Uterus (tissue), 4 donors: ENCODE results near the gene RPS5. TPM values are rescaled to one million over a fixed set of nuclear protein-coding genes. Genes with fewer than 3 reads are reported as not detected.

Experiments
- DNase-seq, 2 donors: peaks; one replicate each; pipeline ENCODE4 v3.0.0-alpha.2; 2019 to 2020
- H3K27ac ChIP-seq, 2 donors: fragments of 200-600 bp; sonication (generic); 1 replicate in 1 of 2; 2 replicates in 1 of 2; pipeline ENCODE4 v1.5.1; 2016 to 2018
- H3K27me3 ChIP-seq, 2 donors: fragments of 200-600 bp; sonication (generic); one replicate each; pipeline ENCODE4 v1.5.1; 2018 to 2019; ENCODE audit warnings: control low read depth in 1 of 2
- H3K36me3 ChIP-seq, 2 donors: fragments of 200-600 bp; sonication (generic); one replicate each; pipeline ENCODE4 v1.5.1; 2019; ENCODE audit warnings: control low read depth in 1 of 2
- H3K4me1 ChIP-seq, 2 donors: fragments of 200-600 bp; sonication (generic); one replicate each; pipeline ENCODE4 v1.5.1; 2018 to 2019; ENCODE audit warnings: control low read depth in 1 of 2
- H3K4me3 ChIP-seq, 2 donors: fragments of 200-600 bp; sonication (generic); 1 replicate in 1 of 2; 2 replicates in 1 of 2; pipeline ENCODE4 v1.5.1; 2018 to 2019; ENCODE audit warnings: mild to moderate bottlenecking in 1 of 2
- H3K9me3 ChIP-seq, 2 donors: fragments of 200-600 bp; sonication (generic); one replicate each; pipeline ENCODE4 v1.5.1; 2019; ENCODE audit warnings: control low read depth in 1 of 2
- POLR2A ChIP-seq, 2 donors: fragments of 450-650 bp; IDR thresholded peaks; one replicate each; pipeline ENCODE4 v1.6.1; 2016; ENCODE audit warnings: antibody characterized with exemption in 2 of 2, mild to moderate bottlenecking in 1 of 2, moderate library complexity in 1 of 2
- intact Hi-C: fragments of 100-400 bp; cut with DNase I; formaldehyde crosslinking; loops from one replicate; pipeline ENCODE4 v1.15.1; 2023; ENCODE audit warnings: low total_unique reads
- total RNA-seq, 4 donors: library from RNA; depleted of rRNA in 3 of 4; stranded (reverse); fragments of >200 nt in 3 of 4; gene quantifications; one replicate each; pipeline versions ENCODE4 v1.1.0 to v1.2.4, GENCODE V29; 2014 to 2023
- TF ChIP-seq, protein P1 (sequence below), 4 experiments: fragments of 200-600 bp in 2 of 4; fragments of 450-650 bp in 2 of 4; sonication (generic) in 2 of 4; IDR thresholded peaks; one replicate each; pipeline ENCODE4 v1.5.1; 2016 to 2019; ENCODE audit warnings: antibody characterized with exemption in 4 of 4, mild to moderate bottlenecking in 2 of 4, moderate library complexity in 1 of 4
- donor health status: DM: yes; HTN: yes; CAD: no.

Gene RPS5
- total RNA-seq, 4 donors from 2014 or later: 1,103 to 4,958 (median 2,770) TPM

DNA sequence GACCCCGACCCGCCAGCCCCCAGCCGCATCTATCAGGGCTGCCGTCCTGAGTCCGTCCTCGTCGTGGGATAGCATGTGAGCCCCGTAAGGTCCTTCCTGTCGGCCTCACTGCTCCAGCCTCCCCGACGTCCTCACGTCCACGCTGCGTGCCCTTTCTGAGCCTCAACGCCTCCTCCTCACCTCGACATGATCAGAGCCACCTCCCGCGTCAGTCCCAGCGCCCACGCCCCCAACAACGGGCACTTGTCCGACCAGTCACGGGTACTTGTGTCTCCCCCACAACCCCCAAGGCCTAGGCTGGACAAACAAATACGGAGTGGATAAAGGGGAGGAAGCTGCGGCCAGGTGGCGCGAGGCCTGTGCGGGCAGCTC is 25.2 kb upstream of the RPS5 start:
- peaks cover 0 to 4% of the 10 kb centered on the region in 2 donors for H3K4me1 ChIP-seq
- DNase-seq: peak in 1 of 2 donors; percentile 53

DNA sequence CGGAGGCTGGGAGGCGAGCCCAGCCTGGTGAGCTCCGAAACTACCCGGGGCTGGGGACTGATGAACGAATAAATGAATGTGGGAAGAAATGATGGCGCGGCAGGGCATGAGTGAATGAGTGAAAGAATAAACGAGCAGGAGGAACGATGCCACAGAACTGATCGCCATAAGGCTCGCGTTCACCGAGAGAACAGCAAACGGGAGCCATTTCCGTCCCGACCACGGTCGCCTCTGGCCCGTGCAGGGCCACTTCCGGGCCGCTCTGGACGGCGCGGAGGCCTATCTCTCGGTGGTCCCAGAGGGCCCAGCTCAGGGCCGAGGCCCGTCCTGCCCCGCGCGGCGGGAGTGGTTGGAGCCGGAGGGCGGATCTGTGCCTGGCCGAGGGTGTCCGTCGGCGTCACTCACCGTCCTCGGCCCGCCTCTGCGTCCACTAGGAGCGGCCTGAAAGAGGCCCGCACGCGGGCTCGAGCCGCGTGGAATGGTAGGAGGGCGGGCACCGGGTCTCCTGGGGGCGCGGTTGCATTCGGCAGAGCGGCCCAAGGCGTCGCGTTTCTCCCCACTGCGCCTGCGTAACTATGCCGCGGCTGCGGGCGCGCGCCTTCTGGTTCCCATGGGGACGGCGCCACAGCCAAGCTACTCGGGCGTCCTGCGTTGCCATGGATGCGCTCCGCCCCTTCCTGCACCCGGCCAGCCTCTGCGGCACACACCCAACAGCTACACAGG is 24.6 kb upstream of the RPS5 start, which contains the start of gene ZNF497:
TSS of gene ZNF497 (minus strand) at position 480 of the 723 bp plus-strand sequence. CDS start 5,116 bp downstream, outside the sequence.
- peak within 1 kb of the TSS; percentile 73 to 93 for H3K27ac ChIP-seq
- H3K27me3 ChIP-seq: no peaks in the 10 kb centered on the region
- H3K4me3 ChIP-seq: peak within 1 kb of the TSS; percentile 56 to 61
- H3K4me1 ChIP-seq: no peaks in the 10 kb centered on the region
- TF ChIP-seq, protein P1, sequence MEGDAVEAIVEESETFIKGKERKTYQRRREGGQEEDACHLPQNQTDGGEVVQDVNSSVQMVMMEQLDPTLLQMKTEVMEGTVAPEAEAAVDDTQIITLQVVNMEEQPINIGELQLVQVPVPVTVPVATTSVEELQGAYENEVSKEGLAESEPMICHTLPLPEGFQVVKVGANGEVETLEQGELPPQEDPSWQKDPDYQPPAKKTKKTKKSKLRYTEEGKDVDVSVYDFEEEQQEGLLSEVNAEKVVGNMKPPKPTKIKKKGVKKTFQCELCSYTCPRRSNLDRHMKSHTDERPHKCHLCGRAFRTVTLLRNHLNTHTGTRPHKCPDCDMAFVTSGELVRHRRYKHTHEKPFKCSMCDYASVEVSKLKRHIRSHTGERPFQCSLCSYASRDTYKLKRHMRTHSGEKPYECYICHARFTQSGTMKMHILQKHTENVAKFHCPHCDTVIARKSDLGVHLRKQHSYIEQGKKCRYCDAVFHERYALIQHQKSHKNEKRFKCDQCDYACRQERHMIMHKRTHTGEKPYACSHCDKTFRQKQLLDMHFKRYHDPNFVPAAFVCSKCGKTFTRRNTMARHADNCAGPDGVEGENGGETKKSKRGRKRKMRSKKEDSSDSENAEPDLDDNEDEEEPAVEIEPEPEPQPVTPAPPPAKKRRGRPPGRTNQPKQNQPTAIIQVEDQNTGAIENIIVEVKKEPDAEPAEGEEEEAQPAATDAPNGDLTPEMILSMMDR (IDR thresholded peaks at IDR 0.05): peak in 2 of 4 experiments; percentile 10 to 26
- TF ChIP-seq POLR2A (IDR thresholded peaks at IDR 0.05): peak in 1 of 2 donors; percentile 78
- H3K9me3 ChIP-seq: no peaks in the 10 kb centered on the region
- DNase-seq: peak; percentile 94 to 96
- no peaks in the 10 kb centered on the region for H3K36me3 ChIP-seq
- intact Hi-C loops: no loop called here

More for the DNA sequence above, 25.2 kb upstream of the RPS5 start:
- Histone ChIP-seq H3K36me3 (no peaks in the 10 kb centered on the region), H3K4me3 (peak overlapping the region; percentile 56 to 61), H3K27me3 (no peaks in the 10 kb centered on the region), H3K27ac (peak overlapping the region; percentile 73 to 93), H3K9me3 (no peaks in the 10 kb centered on the region)
- TF ChIP-seq POLR2A (IDR thresholded peaks at IDR 0.05): no peak
- TF ChIP-seq, protein P1 (IDR thresholded peaks at IDR 0.05): no peak
- intact Hi-C loops: no loop called here

DNA sequence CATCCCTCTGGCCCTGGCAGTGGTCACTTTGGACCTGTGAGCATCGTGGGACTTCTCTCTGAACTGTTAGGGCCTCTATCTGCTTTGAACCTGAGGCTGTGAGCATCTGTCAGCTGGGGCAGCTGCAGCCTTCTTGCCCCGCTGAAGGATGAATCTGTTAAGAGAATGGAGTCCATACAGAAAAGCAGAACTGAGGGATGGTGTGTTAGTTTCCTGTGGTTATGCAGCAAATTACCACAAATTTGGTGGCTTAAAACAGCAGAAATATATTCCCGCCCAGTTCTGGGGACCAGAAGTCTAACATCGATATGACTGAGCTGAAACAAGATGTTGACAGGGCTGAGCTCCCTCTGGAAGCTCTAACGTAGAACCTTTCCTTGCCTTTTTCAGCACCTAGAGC is 22.9 kb upstream of the RPS5 start:
- Histone ChIP-seq H3K4me3 (no peak overlapping the region), H3K27me3 (no peaks in the 10 kb centered on the region), H3K27ac (no peak overlapping the region), H3K36me3 (no peaks in the 10 kb centered on the region), H3K9me3 (no peaks in the 10 kb centered on the region), H3K4me1 (no peaks in the 10 kb centered on the region)
- no peak for DNase-seq
- intact Hi-C loops: no loop called here
- TF ChIP-seq POLR2A (IDR thresholded peaks at IDR 0.05): no peak
- TF ChIP-seq, protein P1 (IDR thresholded peaks at IDR 0.05): no peak

DNA sequence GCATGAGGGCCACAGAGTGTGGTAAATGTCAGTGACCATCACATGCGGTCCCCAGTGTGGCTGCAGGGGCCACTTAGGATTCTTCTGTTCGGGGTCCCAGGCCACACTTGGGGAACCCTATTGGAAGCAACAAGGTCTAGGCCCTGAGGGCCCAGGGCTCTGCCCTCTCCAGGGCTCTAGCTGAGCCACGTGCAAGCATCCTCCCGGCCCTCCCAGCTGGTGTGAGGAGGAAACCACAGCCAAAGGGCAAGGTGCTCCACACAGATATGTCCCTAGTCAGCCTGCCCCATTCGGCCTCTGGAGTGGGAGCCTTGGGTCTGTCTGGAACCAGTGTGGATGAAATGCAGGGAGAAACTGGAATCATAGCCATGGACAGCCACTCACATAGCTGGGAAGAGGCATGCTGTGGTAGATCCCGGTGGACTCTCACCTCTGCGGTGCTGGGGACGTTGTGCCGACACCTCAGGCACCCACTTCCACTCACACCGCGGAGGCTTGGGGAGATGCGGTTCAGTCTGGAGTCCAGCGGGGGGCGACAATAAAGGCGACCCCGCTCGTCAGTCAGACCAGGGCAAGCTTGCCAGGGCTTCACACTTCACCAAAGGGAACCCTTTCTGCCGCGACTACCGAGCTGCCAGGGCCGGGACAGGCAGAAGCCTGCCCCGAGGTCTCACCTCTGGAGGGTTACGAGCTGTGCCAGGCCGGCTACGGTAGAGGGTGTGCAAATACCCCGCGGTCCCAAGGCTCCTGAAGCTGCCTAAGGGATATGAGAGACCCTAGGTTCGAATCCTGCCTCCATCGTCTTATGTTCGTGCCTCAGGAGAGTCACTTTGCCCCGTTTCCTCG is 20.3 kb upstream of the RPS5 start:
- Histone ChIP-seq H3K36me3 (no peaks in the 10 kb centered on the region), H3K4me1 (no peaks in the 10 kb centered on the region), H3K27me3 (no peaks in the 10 kb centered on the region), H3K4me3 (no peak overlapping the region), H3K9me3 (no peaks in the 10 kb centered on the region), H3K27ac (no peak overlapping the region)
- intact Hi-C loops: no loop called here
- no peak for DNase-seq
- TF ChIP-seq POLR2A (IDR thresholded peaks at IDR 0.05): no peak
- TF ChIP-seq, protein P1 (IDR thresholded peaks at IDR 0.05): no peak
